HG02588 (cell line): ENCODE results near the gene SRR.
A peak's percentile ranks its signal among the peaks of the same experiment; 100 is the strongest.
"Not testable (repeated sequence)": the region's sequence is repeated elsewhere in the genome, so short reads cannot be mapped to it uniquely, and the experiment has no call there.

Source experiments
- ATAC-seq: cut with Tn5 transposase; IDR thresholded peaks from one replicate; pipeline ENCODE4 v1.9.1; 2021; ENCODE audit warnings: mild to moderate bottlenecking, moderate library complexity; ENCODE audit not compliant: unreplicated experiment

The SRR gene

DNA sequence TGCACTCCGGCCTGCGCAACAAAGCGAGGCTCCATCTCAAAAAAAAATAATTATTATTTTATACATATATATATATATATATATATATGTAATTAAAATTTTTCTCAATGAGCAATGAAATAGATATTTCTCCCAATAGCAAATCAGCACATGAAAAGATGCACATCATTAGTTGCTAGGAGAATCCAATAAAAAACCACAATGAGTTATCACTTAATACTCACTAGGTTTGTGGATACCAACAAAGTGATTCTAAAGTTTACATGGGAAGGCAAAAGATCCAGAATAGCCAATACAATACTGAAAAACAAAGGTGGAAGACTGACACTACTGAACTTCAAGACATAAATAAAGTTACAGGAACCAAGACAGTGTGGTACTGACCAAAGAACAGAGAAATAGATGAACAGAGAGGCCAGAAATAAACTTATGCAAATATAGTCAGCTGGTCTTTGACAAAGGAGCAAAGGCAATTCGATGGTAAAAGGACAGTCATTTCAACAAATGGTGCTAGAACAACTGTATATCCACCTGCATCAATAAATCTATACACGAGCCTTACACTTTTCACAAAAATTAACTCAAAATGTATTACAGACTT is 13.8 kb upstream of the SRR start:
- no peak for ATAC-seq

DNA sequence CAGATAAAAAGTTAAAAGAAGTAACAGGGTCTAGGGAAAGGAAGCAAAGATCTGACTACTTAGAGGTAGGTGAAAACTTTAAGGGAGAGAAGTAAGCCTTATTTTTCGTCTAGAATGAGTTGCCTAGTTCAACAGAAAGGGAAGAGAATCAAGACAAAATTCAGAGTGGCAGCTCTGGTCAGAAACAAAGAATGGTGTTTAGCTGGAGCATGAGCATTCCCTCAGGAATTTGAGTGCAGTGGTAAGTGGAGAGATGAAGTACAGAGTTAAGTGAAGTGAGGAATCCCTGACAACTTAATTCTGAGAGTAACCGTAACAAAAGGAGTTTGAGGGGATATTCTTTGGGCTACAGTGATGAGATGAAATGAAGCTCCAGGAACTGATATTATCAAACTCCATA is 11.7 kb upstream of the SRR start:
- ATAC-seq: no peak

DNA sequence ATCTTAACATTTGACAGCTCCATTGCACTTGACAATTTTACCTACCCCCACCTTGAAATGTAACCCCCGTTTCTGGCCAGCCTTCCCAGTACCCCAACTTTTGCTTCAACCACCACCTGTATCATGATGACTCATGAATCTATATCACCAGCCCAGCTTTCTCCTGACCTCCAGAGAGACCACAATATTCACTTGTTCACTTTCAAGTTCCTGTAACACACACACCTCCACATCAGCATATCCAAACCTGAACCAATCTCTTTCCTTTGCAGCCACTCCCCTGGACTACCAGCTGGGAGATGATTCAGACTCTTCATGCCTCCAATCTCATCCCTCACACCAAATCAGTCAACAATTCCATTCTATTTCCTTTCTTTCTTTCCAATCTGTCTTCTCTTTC is 8.2 kb upstream of the SRR start:
- no peak for ATAC-seq

GRCh38 chr17:2297023-2297422 is 6.7 kb upstream of the SRR start:
- no peak for ATAC-seq

GRCh38 chr17:2299136-2299535 is 4.6 kb upstream of the SRR start:
- no peak for ATAC-seq

GRCh38 chr17:2299756-2300155 is 4.0 kb upstream of the SRR start:
- ATAC-seq: no peak

DNA sequence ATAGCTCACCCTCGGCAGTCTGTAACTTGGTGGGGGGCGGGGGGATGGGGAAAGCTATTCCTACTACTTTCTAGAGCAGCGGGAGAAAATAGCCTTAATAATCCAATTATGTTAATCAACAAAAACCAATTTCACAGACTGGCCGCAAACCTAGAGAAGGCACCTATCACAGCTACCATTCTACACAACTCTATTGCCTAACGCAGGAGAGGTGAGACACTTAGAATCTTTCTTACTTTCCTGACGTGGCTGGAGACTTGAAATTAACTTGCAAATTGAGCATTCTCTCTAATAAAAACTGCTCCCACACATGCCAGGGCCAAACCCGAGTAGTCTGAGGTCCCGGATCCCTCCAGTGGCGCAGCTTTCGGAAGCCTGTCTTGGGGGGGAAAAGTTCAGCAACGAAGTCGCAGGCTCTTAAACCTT is 959 bp upstream of the SRR start:
- no peak for ATAC-seq

GRCh38 chr17:2304931-2305330 is 1.2 kb downstream of the SRR start:
- ATAC-seq: no peak

- ATAC-seq: no peak
Observed at GRCh38 chr17:2309338-2310154, 5.8 kb downstream of the SRR start.

DNA sequence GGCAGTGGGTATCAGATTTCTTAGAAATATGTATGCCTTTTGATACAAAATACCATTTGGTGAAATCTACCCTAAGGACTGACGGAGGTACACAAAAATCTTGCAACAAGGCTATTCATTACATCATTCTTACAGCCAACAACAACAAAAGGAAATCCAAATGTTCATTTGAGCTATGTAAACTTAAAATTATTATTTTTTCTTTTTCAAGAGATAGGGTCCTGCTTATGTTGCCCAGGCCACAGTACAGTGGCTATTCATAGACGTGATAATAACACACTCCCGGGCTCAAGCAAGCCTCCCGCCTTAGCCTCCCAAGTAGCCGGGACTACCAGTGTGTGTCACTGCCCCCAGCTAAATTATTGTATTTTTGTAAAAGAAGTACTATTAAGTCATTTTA is 9.0 kb downstream of the SRR start:
- ATAC-seq: no peak

- ATAC-seq: not testable (repeated sequence)
Observed at GRCh38 chr17:2316916-2317205, 13.1 kb downstream of the SRR start.

GRCh38 chr17:2317796-2318195 is 14.0 kb downstream of the SRR start:
- no peak for ATAC-seq

DNA sequence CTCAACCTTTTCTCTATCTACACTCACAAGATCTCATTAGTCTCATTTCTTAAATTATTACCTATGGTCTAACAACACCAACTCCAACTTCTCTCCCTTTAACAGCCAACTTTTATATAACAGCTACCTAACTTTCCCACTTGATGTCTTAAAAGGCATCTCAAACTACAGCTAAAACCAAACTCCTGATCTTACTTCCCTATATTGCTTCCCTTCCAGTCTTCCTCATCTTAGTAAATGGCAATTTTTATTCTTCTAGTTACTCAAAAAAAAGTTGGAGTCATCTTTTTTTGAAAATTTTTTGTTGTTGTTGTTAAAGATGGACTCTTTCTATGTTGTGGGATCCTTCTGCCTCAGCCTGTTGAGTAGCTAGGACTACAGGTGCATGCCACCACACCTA is 15.3 kb downstream of the SRR start:
- ATAC-seq: no peak

DNA sequence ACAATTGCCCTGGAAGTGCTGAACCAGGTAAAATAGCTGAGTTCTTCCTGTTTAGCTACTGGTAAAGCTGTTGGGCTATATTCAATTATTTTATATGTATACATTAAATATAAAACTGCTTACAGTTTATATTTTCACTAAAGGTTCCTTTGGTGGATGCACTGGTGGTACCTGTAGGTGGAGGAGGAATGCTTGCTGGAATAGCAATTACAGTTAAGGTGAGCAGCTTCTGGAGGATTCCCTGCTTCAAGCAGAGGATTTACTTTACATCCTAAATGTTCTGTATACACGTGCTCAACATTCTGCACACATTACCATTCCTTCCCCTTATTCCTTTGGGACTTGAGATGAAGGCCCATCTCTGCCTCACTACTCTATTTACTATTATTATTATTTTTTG is 17.6 kb downstream of the SRR start:
- ATAC-seq: no peak

DNA sequence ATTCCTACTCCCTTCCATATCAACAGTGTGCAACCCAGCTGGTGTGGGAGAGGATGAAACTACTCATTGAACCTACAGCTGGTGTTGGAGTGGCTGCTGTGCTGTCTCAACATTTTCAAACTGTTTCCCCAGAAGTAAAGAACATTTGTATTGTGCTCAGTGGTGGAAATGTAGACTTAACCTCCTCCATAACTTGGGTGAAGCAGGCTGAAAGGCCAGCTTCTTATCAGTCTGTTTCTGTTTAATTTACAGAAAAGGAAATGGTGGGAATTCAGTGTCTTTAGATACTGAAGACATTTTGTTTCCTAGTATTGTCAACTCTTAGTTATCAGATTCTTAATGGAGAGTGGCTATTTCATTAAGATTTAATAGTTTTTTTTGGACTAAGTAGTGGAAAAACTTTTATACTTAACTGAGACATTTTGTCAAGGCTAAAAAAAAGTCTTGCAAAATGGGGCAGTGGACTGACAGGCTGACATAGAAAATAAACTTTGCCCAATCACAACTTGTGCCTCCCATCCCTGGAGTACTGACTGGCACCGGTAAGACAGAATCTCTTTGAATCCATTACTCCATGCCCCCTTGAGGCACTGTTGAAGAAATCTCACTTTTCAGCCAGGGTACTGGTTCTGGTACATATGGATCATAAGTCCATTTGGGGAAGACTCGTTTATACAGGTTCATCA is 20.0 kb downstream of the SRR start:
- ATAC-seq: no peak

DNA sequence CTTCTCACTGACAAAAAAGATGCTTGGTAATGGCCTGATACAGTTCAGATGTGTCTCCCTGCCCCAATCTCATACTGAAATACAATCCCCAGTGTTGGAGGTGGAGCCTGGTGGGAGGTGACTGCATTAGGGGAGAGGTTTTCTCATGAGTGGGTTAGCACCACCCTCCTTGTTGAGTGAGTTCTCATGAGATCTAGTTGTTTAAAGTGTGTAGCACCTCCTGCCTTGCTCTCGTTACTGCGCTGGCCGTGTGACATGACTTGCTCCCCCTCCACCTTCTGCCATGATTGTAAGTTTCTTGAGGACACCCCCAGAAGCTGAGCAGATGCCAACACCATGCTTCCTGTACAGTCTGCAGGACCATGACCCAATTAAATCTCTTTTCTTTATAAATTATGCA is 27.6 kb downstream of the SRR start:
- no peak for ATAC-seq

- no peak for ATAC-seq
Observed at GRCh38 chr17:2335726-2336214, 32.0 kb downstream of the SRR start.

GRCh38 chr17:2336215-2336851 is 32.6 kb downstream of the SRR start, which contains the start of gene TSR1:
TSR1 (minus strand) TSS chr17:2336457; CDS start chr17:2336427, 30 bp downstream.
- peak; percentile 72 for ATAC-seq

DNA sequence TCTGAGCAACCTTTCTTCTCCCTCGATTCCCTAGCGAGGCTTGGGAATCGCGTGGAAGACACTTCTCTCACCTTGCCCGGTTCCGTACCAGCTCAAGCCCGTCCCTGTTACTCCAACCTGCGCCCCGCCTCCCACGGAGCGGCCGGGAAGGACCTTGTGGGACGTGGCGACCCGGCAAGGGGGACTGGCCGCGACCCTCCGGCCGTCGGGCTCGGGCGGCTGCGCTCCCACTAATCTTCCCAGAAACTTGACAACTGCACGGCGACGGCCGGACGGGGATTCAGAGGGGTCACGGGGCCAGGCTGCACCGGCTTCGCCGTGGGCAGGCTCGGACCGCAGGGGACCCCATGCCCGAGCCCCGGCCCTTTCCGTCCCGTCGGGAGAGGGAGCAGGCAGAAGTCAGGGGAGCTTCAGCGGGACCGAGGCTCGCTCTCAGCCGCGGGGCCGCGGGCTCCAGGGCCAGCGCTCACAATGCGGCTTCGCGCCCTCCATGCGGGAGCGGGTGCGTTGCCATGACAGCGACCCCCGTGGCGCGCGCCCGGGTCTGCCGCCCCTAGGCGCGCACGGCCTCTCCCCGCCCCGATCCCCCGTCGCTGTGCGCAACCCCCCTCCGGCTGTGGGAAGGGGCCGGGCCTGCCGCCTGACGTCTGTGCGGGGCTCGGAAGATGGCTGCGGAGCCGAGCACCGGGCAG is 33.2 kb downstream of the SRR start, which contains the start of gene SGSM2:
TSS of gene SGSM2 (plus strand) at position 650 of the 692 bp plus-strand sequence. CDS start 188 bp downstream, outside the sequence.
- peak; percentile 27 for ATAC-seq

GRCh38 chr17:2337544-2338314 is 34.0 kb downstream of the SRR start:
- peak; percentile 26 for ATAC-seq
